DMS 273 (cell line): ENCODE data around the gene PDCD2L.
"Not testable (repeated sequence)": the region's sequence is repeated elsewhere in the genome, so short reads cannot be mapped to it uniquely, and the experiment has no call there.

Experiments used
- DNase-seq: peaks from one replicate; lab custom pipeline; 2025; ENCODE audit not compliant: unreplicated experiment; lab: John Stamatoyannopoulos, UW

The PDCD2L gene

GRCh38 chr19:34409189-34410164 lies 5.3 kb downstream of the PDCD2L start:
- DNase-seq: no peak

- no peak for DNase-seq
These were observed 7.0 kb downstream of the PDCD2L start for GRCh38 chr19:34411216-34411615.

- no peak for DNase-seq
These were observed 11.9 kb downstream of the PDCD2L start for GRCh38 chr19:34416021-34416545.

GRCh38 chr19:34418300-34418699 lies 14.1 kb downstream of the PDCD2L start:
- no peak for DNase-seq

GRCh38 chr19:34426096-34426661 lies 22.0 kb downstream of the PDCD2L start:
- no peak for DNase-seq

- DNase-seq: peak; percentile 66
These were observed 24.5 kb downstream of the PDCD2L start for GRCh38 chr19:34428549-34429285.

DNA sequence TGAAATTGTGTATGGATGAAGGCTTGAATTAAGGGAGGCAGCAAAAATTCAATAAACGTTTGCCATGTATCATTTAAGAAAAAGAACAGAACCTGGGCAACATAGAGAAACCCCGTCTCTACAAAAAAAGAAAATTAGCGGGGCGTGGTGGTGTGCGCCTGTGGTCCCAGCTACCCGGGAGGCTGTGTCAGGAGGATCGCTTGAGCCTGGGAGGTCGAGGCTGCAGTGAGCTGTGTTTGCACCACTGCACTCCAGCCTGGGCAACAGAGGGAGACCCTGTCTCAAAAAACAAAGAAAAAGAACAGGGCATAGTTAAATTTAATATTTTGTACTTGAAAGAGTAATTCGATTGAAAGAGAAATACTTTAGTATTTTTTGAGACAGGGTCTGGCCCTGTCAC lies 25.4 kb downstream of the PDCD2L start:
- DNase-seq: peak; percentile 4

DNA sequence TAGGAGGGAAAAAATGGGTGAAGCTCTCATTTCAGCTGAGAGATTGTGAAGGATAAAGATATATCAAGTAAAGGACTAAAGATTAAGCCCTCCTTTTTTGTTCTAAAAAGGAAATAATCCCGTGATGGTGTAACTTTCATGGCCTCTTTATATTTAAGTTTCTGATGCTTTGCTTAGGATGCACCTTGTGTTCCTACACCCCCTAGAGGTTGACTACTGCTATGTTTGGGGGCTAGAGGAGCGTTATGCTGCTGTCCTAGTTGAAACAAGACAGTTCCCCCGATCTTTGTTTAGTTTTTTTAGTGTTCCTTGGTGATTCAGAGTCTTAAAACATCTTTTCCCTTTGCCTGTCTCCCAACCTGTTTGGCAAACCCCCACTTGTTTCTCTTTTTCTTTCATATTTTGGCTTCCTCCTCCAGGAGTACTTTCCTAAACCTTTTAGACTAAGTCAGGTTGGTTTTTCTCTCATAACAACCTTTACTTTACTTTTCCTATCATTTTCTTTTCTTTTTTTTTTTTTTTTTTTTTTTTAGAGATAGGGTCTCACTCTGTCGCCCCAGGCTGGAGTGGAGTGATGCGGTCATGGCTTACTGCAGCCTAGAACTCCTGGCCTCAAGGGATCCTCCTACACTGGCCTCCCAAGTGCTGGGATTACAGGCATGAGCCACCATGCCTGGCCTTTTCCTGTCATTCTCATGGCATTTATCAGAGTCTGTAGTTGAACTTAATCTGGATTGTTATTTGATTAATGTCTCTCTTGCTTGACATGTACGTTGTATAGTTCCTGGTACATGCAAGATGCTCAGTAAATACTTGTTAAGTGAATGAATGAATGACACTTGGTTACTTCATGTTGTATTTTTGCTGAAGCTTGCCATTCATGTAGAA lies 26.8 kb downstream of the PDCD2L start:
- DNase-seq: peak; percentile 78

GRCh38 chr19:34431681-34432402 lies 27.6 kb downstream of the PDCD2L start:
- DNase-seq: no peak

- DNase-seq: no peak
These were observed 28.6 kb downstream of the PDCD2L start for GRCh38 chr19:34432797-34433196.

GRCh38 chr19:34436716-34437115 lies 32.5 kb downstream of the PDCD2L start:
- DNase-seq: no peak

DNA sequence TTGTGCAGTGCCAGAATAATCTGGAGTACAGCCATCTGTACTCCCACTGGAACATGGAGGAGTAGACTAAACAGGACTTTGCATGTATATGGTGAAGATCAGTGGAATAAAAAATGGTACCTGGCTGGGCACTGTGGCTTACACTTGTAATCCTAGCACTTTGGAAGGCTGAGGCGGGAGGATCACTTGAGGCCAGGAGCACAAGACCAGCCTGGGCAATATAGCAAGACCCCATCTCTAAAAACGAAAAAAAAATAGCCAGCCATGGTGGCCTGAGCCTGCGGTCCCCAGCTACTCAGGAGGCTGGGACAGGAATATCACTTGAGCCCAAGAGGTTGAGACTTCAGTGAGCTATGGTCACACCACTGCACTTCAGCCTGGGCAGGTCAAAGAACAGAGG lies 44.0 kb downstream of the PDCD2L start:
- no peak for DNase-seq

- no peak for DNase-seq
These were observed 48.5 kb downstream of the PDCD2L start for GRCh38 chr19:34452723-34453122.

DNA sequence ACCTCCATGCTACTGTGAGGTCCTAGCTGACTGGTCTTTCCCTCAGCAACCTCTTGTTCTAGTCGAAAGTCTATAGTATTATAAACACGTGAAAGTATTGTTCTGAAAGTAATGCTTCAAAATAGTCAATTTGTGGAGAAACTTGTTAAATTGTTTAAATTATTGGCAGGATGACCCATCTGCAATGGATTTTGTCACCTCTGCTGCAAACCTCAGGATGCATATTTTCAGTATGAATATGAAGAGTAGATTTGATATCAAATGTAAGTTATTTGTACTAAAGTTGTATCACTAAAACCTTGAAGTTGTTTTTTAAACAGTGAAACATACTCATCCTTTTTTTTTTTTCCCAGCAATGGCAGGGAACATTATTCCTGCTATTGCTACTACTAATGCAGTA lies 49.9 kb downstream of the PDCD2L start:
- DNase-seq: no peak

- no peak for DNase-seq
These were observed 50.5 kb downstream of the PDCD2L start for GRCh38 chr19:34454685-34455084.

DNA sequence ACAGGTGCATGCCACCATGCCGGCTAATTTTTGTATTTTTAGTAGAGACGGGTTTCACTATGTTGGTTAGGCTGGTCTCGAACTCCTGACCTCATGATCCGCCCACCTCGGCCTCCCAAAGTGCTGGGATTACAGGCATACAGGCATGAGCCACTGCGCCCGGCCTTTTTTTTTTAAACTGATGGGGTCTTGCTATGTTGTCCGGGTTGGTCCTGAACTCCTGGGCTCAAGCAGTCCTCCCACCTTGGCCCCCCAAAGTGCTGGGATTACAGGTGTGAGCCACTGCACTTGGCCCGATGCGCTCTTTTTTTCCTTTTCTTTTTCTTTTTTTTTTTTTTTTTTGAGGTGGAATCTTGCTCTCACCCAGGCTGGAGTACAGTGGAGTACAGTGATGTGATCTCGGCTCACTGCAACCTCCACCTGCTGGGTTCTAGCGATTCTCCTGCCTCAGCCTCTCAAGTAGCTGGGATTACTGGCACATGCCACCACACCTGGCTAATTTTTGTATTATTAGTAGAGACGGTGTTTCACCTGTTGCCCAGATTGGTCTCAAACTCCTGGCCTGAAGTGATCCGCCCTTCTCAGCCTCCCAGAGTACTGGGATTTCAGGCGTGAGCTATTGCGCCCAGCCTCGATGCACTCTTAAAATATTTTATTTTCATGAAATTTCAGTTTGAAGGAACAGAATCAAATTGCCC lies 51.7 kb downstream of the PDCD2L start:
- DNase-seq: not testable (repeated sequence)

GRCh38 chr19:34457446-34457845 lies 53.2 kb downstream of the PDCD2L start:
- no peak for DNase-seq

DNA sequence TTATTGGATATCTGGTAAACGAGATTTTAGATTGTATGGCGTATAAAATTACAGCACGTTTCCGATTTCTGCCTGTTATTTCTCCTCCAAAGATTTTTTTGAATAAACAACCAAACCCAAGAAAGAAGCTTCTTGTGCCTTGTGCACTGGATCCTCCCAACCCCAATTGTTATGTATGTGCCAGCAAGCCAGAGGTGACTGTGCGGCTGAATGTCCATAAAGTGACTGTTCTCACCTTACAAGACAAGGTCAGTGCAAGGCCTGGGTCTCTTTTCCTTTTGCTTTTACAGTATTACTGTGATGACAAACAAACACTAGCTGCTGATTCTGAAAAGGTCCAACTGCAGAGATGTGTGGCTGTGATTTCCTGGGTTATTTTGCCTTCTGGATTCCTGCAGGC lies 54.5 kb downstream of the PDCD2L start:
- no peak for DNase-seq

- DNase-seq: no peak
These were observed 55.4 kb downstream of the PDCD2L start for GRCh38 chr19:34459614-34460013.
